H9 (cell line): ENCODE measurements around the gene C1QTNF1. TPM values are rescaled to one million over a fixed set of nuclear protein-coding genes. Genes with fewer than 3 reads are reported as not detected.

Experiments
- DNase-seq: peaks from one replicate; pipeline ENCODE4 v3.0.0-alpha.2; 2017
- H2AFZ ChIP-seq: one replicate; pipeline ENCODE4 v1.6.1; 2013; ENCODE audit warnings: mild to moderate bottlenecking, low read length, control low read depth, moderate library complexity
- H2AK5ac ChIP-seq: 2 replicates; pipeline ENCODE4 v1.6.1; 2013; ENCODE audit warnings: low read length, control low read depth, mixed read lengths; ENCODE audit not compliant: insufficient read length
- H2BK120ac ChIP-seq: one replicate; pipeline ENCODE4 v1.6.1; 2013; ENCODE audit warnings: low read depth, mild to moderate bottlenecking, low read length, control low read depth, inconsistent platforms; ENCODE audit not compliant: poor library complexity, severe bottlenecking
- H2BK12ac ChIP-seq: 2 replicates; pipeline ENCODE4 v1.6.1; 2013; ENCODE audit warnings: low read length, control low read depth, mixed read lengths, low read depth; ENCODE audit not compliant: insufficient read length
- H2BK15ac ChIP-seq: 2 replicates; pipeline ENCODE4 v1.6.1; 2013; ENCODE audit warnings: low read depth, low read length, control low read depth
- H2BK20ac ChIP-seq: one replicate; pipeline ENCODE4 v1.6.1; 2013; ENCODE audit warnings: low read depth, mild to moderate bottlenecking, low read length, control low read depth, inconsistent platforms; ENCODE audit not compliant: poor library complexity, severe bottlenecking
- H2BK5ac ChIP-seq: 2 replicates; pipeline ENCODE4 v1.6.1; 2013; ENCODE audit warnings: low read length, control low read depth, mixed read lengths; ENCODE audit not compliant: insufficient read length
- H3K14ac ChIP-seq: 2 replicates; pipeline ENCODE4 v1.6.1; 2013; ENCODE audit warnings: low read length, control low read depth; ENCODE audit not compliant: insufficient read depth
- H3K18ac ChIP-seq: 2 replicates; pipeline ENCODE4 v1.6.1; 2013; ENCODE audit warnings: low read depth, mild to moderate bottlenecking, mixed read lengths, low read length, control low read depth; ENCODE audit not compliant: insufficient read length
- H3K23ac ChIP-seq: 2 replicates; pipeline ENCODE4 v1.6.1; 2013; ENCODE audit warnings: low read length, control low read depth, mixed read lengths, low read depth; ENCODE audit not compliant: insufficient read length
- H3K23me2 ChIP-seq: 2 replicates; pipeline ENCODE4 v1.6.1; 2013; ENCODE audit warnings: low read depth, mild to moderate bottlenecking, mixed read lengths, low read length, control low read depth; ENCODE audit not compliant: insufficient read length, poor library complexity, severe bottlenecking
- H3K27ac ChIP-seq: 2 replicates; pipeline ENCODE4 v1.5.1; 2013; ENCODE audit warnings: low read length, control low read depth, mixed read lengths, low read depth; ENCODE audit not compliant: insufficient read length
- H3K27me3 ChIP-seq: 2 replicates; pipeline ENCODE4 v1.6.1; 2013; ENCODE audit warnings: low read length, control low read depth, inconsistent platforms; ENCODE audit not compliant: insufficient read depth
- H3K4ac ChIP-seq: 2 replicates; pipeline ENCODE4 v1.6.1; 2013; ENCODE audit warnings: low read depth, mild to moderate bottlenecking, control low read depth, inconsistent platforms, low read length, moderate library complexity
- H3K4me1 ChIP-seq: 2 replicates; pipeline ENCODE4 v1.6.1; 2013; ENCODE audit warnings: low read length, control low read depth, inconsistent platforms; ENCODE audit not compliant: insufficient read depth
- H3K4me2 ChIP-seq: 2 replicates; pipeline ENCODE4 v1.6.1; 2013; ENCODE audit warnings: low read length, control low read depth, mixed read lengths; ENCODE audit not compliant: insufficient read length, insufficient read depth
- H3K56ac ChIP-seq: 2 replicates; pipeline ENCODE4 v1.6.1; 2013; ENCODE audit warnings: low read depth, mild to moderate bottlenecking, mixed read lengths, low read length, control low read depth; ENCODE audit not compliant: insufficient read length
- H3K79me1 ChIP-seq: 2 replicates; pipeline ENCODE4 v1.6.1; 2013; ENCODE audit warnings: low read depth, mild to moderate bottlenecking, moderate library complexity, low read length, control low read depth, inconsistent platforms; ENCODE audit not compliant: insufficient read depth, poor library complexity, severe bottlenecking
- H3K79me2 ChIP-seq: 2 replicates; pipeline ENCODE4 v1.6.1; 2013; ENCODE audit warnings: low read length, control low read depth, inconsistent platforms; ENCODE audit not compliant: insufficient read depth
- H3K9ac ChIP-seq: 2 replicates; pipeline ENCODE4 v1.6.1; 2013; ENCODE audit warnings: low read length, control low read depth, mixed read lengths; ENCODE audit not compliant: insufficient read length; ENCODE audit errors: extremely low read depth
- H3K9me3 ChIP-seq: one replicate; pipeline ENCODE4 v1.6.1; 2013; ENCODE audit warnings: low read depth, low read length, inconsistent platforms; ENCODE audit not compliant: control insufficient read depth
- H3T11ph ChIP-seq: one replicate; pipeline ENCODE4 v1.6.1; 2013; ENCODE audit warnings: mild to moderate bottlenecking, low read length, control low read depth, inconsistent platforms
- H4K20me1 ChIP-seq: one replicate; pipeline ENCODE4 v1.6.1; 2013; ENCODE audit not compliant: control insufficient read depth, insufficient read length, insufficient read depth
- H4K5ac ChIP-seq: 2 replicates; pipeline ENCODE4 v1.6.1; 2013; ENCODE audit warnings: low read depth, mild to moderate bottlenecking, mixed read lengths, low read length, control low read depth; ENCODE audit not compliant: insufficient read length
- H4K8ac ChIP-seq: replicated peaks from 2 replicates; pipeline ENCODE4 v1.6.1; 2013; ENCODE audit warnings: low read length, control low read depth, mixed read lengths, low read depth; ENCODE audit not compliant: insufficient read length
- H4K91ac ChIP-seq: 2 replicates; pipeline ENCODE4 v1.6.1; 2013; ENCODE audit warnings: low read depth, mild to moderate bottlenecking, moderate library complexity, mixed read lengths, low read length, control low read depth; ENCODE audit not compliant: insufficient read length
- H3K27ac Mint-ChIP-seq, 3 experiments: 2 replicates in 2 of 3; 3 replicates in 1 of 3; pipeline ENCODE4 v1.8.0; 2020 to 2021; ENCODE audit warnings: mixed read lengths in 3 of 3, mild to moderate bottlenecking in 1 of 3, moderate library complexity in 1 of 3
- H3K27me3 Mint-ChIP-seq: 2 replicates; pipeline ENCODE4 v1.8.0; 2021; ENCODE audit warnings: low read depth, mild to moderate bottlenecking, moderate library complexity, mixed read lengths
- H3K36me3 Mint-ChIP-seq, 3 experiments: 2 replicates in 2 of 3; 3 replicates in 1 of 3; pipeline ENCODE4 v1.8.0; 2020 to 2021; ENCODE audit warnings: low read depth in 3 of 3, mixed read lengths in 3 of 3; ENCODE audit not compliant: insufficient read depth in 1 of 3
- H3K4me1 Mint-ChIP-seq, 2 experiments: 2 replicates each; pipeline ENCODE4 v1.8.0; 2020; ENCODE audit warnings: mixed read lengths in 2 of 2
- H3K4me3 Mint-ChIP-seq, 2 experiments: 2 replicates in 1 of 2; 3 replicates in 1 of 2; pipeline ENCODE4 v1.8.0; 2020 to 2021; ENCODE audit warnings: mild to moderate bottlenecking in 2 of 2, mixed read lengths in 2 of 2, moderate library complexity in 1 of 2
- H3K9me3 Mint-ChIP-seq, 2 experiments: 2 replicates in 1 of 2; 3 replicates in 1 of 2; pipeline ENCODE4 v1.8.0; 2020; ENCODE audit warnings: mild to moderate bottlenecking in 2 of 2, mixed read lengths in 2 of 2, moderate library complexity in 1 of 2
- CTCF ChIP-seq: fragments of 200-600 bp; sonication (generic); conservative IDR thresholded peaks from 3 replicates; pipeline ENCODE4 v1.8.0; 2021; ENCODE audit warnings: antibody characterized with exemption, mild to moderate bottlenecking
- WGBS: extraction: QIAGEN DNeasy Blood & Tissue Kit; methylation state at CpG from one replicate; pipeline ENCODE4 v1.1.7; 2013; ENCODE audit warnings: missing lambda C conversion rate, low lambda C conversion rate, mixed read lengths; ENCODE audit not compliant: insufficient read length; ENCODE audit errors: extremely low coverage; 5-methylcytosine and 5-hydroxymethylcytosine counted together
- total RNA-seq: library from RNA; stranded (reverse); gene quantifications from 2 replicates; pipeline ENCODE4 v1.2.1, GENCODE V29; 2021

Gene C1QTNF1
- total RNA-seq, 1 experiment from 2014 or later = 0.96 TPM

DNA sequence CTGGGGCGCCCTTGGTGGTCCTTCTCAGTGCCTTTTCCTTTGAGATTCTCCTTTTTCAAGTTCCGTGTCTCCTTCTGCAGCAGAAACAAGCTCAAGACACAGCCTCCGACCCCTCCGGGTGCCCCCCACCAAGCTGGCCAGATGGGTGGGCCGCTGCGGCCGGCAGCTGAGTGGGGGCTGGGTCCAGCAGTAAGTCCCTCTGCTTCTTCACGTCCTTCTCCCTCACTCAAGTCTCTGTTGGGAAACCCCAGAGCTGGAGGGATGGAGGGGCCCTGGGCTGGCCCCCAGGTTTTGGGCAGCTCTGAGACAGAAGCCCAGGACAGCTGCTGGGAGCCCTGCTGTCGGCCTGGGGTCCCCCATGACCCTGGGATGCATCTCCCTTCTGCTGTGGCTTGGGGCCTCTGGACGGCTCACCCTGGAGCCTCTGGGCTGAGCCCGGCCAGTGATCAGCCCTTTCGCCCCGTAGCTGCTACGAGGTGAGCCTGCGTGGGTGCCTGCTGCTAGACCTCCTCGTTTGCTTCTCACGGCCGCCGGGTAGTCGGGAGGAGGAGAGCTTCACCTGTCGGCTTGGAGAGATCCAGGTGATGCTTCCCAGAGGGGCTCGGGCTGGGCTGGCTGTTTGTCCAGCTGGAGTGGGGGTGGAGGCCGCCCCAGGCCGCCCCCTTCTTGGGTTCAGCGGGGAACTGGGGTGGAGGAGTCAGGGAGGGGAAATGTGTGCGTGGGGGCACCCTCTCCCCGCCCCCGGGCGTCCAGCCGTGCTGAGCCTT, 61.4 kb downstream of the C1QTNF1 start:
- H4K91ac ChIP-seq = no peak overlapping the region
- no peak overlapping the region for H2AFZ ChIP-seq
- no peak overlapping the region for H3K9ac ChIP-seq
- H3K14ac ChIP-seq = no peak overlapping the region
- H3K18ac ChIP-seq = no peak overlapping the region
- no peak overlapping the region for H2BK20ac ChIP-seq
- no peak overlapping the region for H2AK5ac ChIP-seq
- no peak overlapping the region for H2BK5ac ChIP-seq
- no peak overlapping the region for H2BK12ac ChIP-seq
- no peaks in the 10 kb centered on the region for H3K79me1 ChIP-seq
- H3K27me3 ChIP-seq = no peaks in the 10 kb centered on the region
- no peak overlapping the region for H3K56ac ChIP-seq
- H3K79me2 ChIP-seq = no peaks in the 10 kb centered on the region
- H3K4me1 ChIP-seq = no peaks in the 10 kb centered on the region
- H3K4me2 ChIP-seq = no peak overlapping the region
- WGBS = no CpG with 5 or more reads among the region's 30 CpGs
- Mint-ChIP-seq H3K4me1 (no peaks in the 10 kb centered on the region), H3K9me3 (peaks cover 0 to 3% of the 10 kb centered on the region in 2 experiments; a peak in 2 of 5 replicates), H3K36me3 (peaks cover 13 to 31% (median 20%) of the 10 kb centered on the region in 3 experiments), H3K27ac (no peak overlapping the region), H3K27me3 (no peaks in the 10 kb centered on the region; the same call in 1 of the 2 replicates), H3K4me3 (no peak overlapping the region)
- no peak overlapping the region for H3K23ac ChIP-seq
- H3K23me2 ChIP-seq = no peaks in the 10 kb centered on the region
- H2BK120ac ChIP-seq = no peak overlapping the region
- no peaks in the 10 kb centered on the region for H4K20me1 ChIP-seq
- no peak overlapping the region for H3T11ph ChIP-seq
- H2BK15ac ChIP-seq = no peak overlapping the region
- no peak overlapping the region for H4K8ac ChIP-seq
- H3K27ac ChIP-seq = no peak overlapping the region
- no peak for TF ChIP-seq CTCF
- DNase-seq = no peak
- no peak overlapping the region for H3K4ac ChIP-seq
- H3K9me3 ChIP-seq = no peaks in the 10 kb centered on the region
- H4K5ac ChIP-seq = no peak overlapping the region
